ENCODE results near the gene NELFE. TPM values are rescaled to one million over a fixed set of nuclear protein-coding genes. Genes with fewer than 3 reads are reported as not detected.

NELFE gene
- total and polyA plus RNA-seq, 2 of the 13 experiments (the other 11 are each of a cell fraction or from before 2014, with no cell fraction given) = 51.3 to 69.8 TPM

- 0 out of 2 replicates have a peak, but pooled peaks have one; percentile 4 for TF ChIP-seq PATZ1 (CRISPR knock-in tag; IDR thresholded peaks at IDR 0.05)
- TF ChIP-seq MIER3 (CRISPR knock-in tag; IDR thresholded peaks at IDR 0.05; ENCODE audit: borderline replicate concordance) = no peak
- no peak for TF ChIP-seq RFX5 (IDR thresholded peaks at IDR 0.05; ENCODE audit: low read depth, low read length)
- no peak for TF ChIP-seq ZNF10 (CRISPR knock-in tag; IDR thresholded peaks at IDR 0.05; ENCODE audit: borderline replicate concordance, low read depth)
- TF ChIP-seq POLR2AphosphoS2 (IDR thresholded peaks at IDR 0.05; ENCODE audit: low read depth, low read length) = no peak
- TF ChIP-seq NFATC3 (CRISPR knock-in tag; IDR thresholded peaks at IDR 0.05) = no peak
- peak; percentile 89 for TF ChIP-seq AGO2 (optimal IDR thresholded peaks at IDR 0.05; ENCODE audit: low read depth, low read length)
- no peak for TF ChIP-seq ZFP36 (IDR thresholded peaks at IDR 0.05; ENCODE audit: borderline replicate concordance, low read depth, low read length, partially characterized antibody)
- TF ChIP-seq TAF15 (IDR thresholded peaks at IDR 0.05; ENCODE audit: low read depth, low read length, poor library complexity, severe bottlenecking) = no peak
- TF ChIP-seq ZNF703 (CRISPR knock-in tag; IDR thresholded peaks at IDR 0.05; ENCODE audit: borderline replicate concordance) = no peak
- TF ChIP-seq TBX3 (IDR thresholded peaks at IDR 0.05; ENCODE audit: borderline replicate concordance) = no peak
- TF ChIP-seq HOXA9 (CRISPR knock-in tag; IDR thresholded peaks at IDR 0.05; ENCODE audit: borderline replicate concordance) = peak; percentile 60; the same call in 1 of the 2 replicates
- TF ChIP-seq NFIC (IDR thresholded peaks at IDR 0.05; ENCODE audit: low read length) = 0 out of 2 replicates have a peak, but pooled peaks have one; percentile 19
- TF ChIP-seq NONO (IDR thresholded peaks at IDR 0.05) = no peak
- TF ChIP-seq NONO (CRISPR knock-in tag; conservative IDR thresholded peaks at IDR 0.05) = no peak; the same call in 1 of the 2 replicates
- 0 out of 2 replicates have a peak, but pooled peaks have one; percentile 22 for TF ChIP-seq ZNF225 (CRISPR knock-in tag; IDR thresholded peaks at IDR 0.05)
- TF ChIP-seq KMT2A (CRISPR knock-in tag; IDR thresholded peaks at IDR 0.05) = no peak
- no peak for TF ChIP-seq SUZ12 (IDR thresholded peaks at IDR 0.05; ENCODE audit: low read depth, low read length)
- no peak for TF ChIP-seq BATF2 (CRISPR knock-in tag; IDR thresholded peaks at IDR 0.05)
- no peak for TF ChIP-seq ZNF317 (CRISPR knock-in tag; IDR thresholded peaks at IDR 0.05)
- 0 out of 2 replicates have a peak, but pooled peaks have one; percentile 3 for TF ChIP-seq SNAPC4 (CRISPR knock-in tag; IDR thresholded peaks at IDR 0.05)
- TF ChIP-seq ZNF678 (CRISPR knock-in tag; IDR thresholded peaks at IDR 0.05) = no peak
- TF ChIP-seq ZNF20 (CRISPR knock-in tag; IDR thresholded peaks at IDR 0.05) = no peak
- TF ChIP-seq ZBTB1 (CRISPR knock-in tag; IDR thresholded peaks at IDR 0.05; ENCODE audit: borderline replicate concordance) = no peak
These were observed 12.0 kb upstream of the NELFE start (continued) for GRCh38 chr6:31970604-31971271.
